Measurements from ENCODE around the gene ZSWIM8. TPM values are rescaled to one million over a fixed set of nuclear protein-coding genes. Genes with fewer than 3 reads are reported as not detected.

The ZSWIM8 gene
- total RNA-seq, 2 experiments from 2014 or later, result 58.3 to 69.3 TPM

- H3K27ac Mint-ChIP-seq, result peak overlapping the region; percentile 95
- no peaks in the 10 kb centered on the region for H3K27me3 Mint-ChIP-seq (ENCODE audit: low read depth)
- ATAC-seq, result peak; percentile 4
- DNase-seq, result peak; percentile 43
- peak overlapping the region; percentile 94 for H3K4me3 Mint-ChIP-seq
- CTCF ChIA-PET, result interaction anchor here (1.1 to 9.7 kb wide), 8 partner anchors 10 to 106 kb away, joined by 3 to 101 read pairs (median 6); partner anchors contain the start of genes CHCHD1 and ZSWIM8
- no peaks in the 10 kb centered on the region for H3K9me3 Mint-ChIP-seq (ENCODE audit: insufficient read depth)
- POLR2A ChIA-PET, result interaction anchor here (0.9 to 4.0 kb wide), 12 partner anchors 9 to 526 kb away, joined by 3 to 49 read pairs (median 14); partner anchors contain the start of genes CHCHD1, DNAJC9 and ZSWIM8
- peaks cover 74% of the 10 kb centered on the region for H3K36me3 Mint-ChIP-seq (ENCODE audit: low read depth)
- H3K4me1 Mint-ChIP-seq (ENCODE audit: low read depth), result peaks cover 60% of the 10 kb centered on the region
Measured at GRCh38 chr10:73773152-73773879, 12.1 kb upstream of the ZSWIM8 start.

DNA sequence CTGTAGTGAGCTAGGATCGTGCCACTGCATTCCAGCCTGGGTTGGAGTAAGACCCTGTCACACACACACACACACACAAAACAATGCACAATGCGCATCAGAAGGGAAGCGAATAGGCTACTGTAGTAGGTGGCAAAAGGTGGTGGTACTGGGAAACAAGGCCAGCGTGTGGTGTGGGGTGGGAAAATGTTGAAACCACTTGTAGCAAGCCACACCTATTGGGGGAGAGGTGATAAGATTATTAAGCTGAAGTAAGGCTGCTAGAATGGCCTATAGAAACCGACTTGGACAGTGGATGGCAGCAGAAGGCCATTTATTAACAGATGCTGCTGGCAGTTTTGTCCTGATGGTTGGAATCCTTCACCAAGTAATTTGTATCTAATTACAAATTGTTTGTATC lies 10.8 kb upstream of the ZSWIM8 start:
- DNase-seq (no peak), ATAC-seq (no peak)
- Mint-ChIP-seq H3K4me3 (peak overlapping the region; percentile 94), H3K27ac (peak overlapping the region; percentile 31), H3K9me3 (ENCODE audit: insufficient read depth) (no peaks in the 10 kb centered on the region), H3K36me3 (ENCODE audit: low read depth) (peaks cover 68% of the 10 kb centered on the region), H3K27me3 (ENCODE audit: low read depth) (no peaks in the 10 kb centered on the region), H3K4me1 (ENCODE audit: low read depth) (peaks cover 50% of the 10 kb centered on the region)
- ChIA-PET CTCF (interaction anchor here (1.2 to 9.7 kb wide), 3 partner anchors 8 to 105 kb away, joined by 4 to 101 read pairs (median 32); partner anchors contain the start of genes CHCHD1 and ZSWIM8), POLR2A (no interaction called here)

- no peaks in the 10 kb centered on the region for H3K9me3 Mint-ChIP-seq (ENCODE audit: insufficient read depth)
- no peak overlapping the region for H3K4me3 Mint-ChIP-seq
- no peak for DNase-seq
- CTCF ChIA-PET, result interaction anchor here (0.6 to 10.3 kb wide), 3 partner anchors 9 to 1322 kb away, joined by 3 to 101 read pairs (median 3); a partner anchor contains a TSS
- H3K27me3 Mint-ChIP-seq (ENCODE audit: low read depth), result no peaks in the 10 kb centered on the region
- H3K36me3 Mint-ChIP-seq (ENCODE audit: low read depth), result peaks cover 53% of the 10 kb centered on the region
- POLR2A ChIA-PET, result interaction anchor here (0.8 to 1.5 kb wide), 2 partner anchors 21 kb away, joined by 4 to 6 read pairs; no protein-coding TSS in a partner anchor
- ATAC-seq, result no peak
- H3K4me1 Mint-ChIP-seq (ENCODE audit: low read depth), result peaks cover 50% of the 10 kb centered on the region
- H3K27ac Mint-ChIP-seq, result no peak overlapping the region
Measured at GRCh38 chr10:73779018-73779417, 6.4 kb upstream of the ZSWIM8 start.

DNA sequence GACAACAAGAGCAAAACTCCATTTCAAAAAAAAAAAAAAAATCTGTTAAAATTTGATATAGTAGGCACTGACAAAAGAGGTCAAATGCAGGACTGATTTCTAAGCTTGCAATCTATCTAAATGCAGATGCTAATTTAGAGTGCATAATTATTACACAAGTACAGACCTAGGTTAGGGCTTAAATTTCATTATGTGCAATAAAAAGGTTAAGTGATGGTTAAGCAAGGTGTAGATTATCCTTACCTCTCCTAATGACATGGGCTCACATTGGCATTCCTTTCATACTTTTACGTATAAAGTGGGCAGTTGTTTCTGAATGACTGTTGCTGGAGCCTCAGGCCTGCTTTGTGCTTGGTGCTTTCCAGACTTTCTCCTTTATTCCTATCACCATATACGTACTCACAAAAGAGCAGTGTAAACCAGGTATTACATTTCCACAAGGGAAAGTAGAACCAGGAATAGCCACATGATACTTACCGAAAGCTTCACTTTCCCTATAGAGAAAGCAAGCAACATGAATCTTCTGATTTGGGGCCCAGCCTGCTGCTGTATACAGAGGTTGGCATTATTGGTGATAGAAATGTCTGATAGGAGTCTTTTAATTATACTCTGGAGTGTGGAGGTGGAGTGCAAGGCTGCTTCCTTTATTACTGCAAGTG lies 5.7 kb upstream of the ZSWIM8 start:
- ATAC-seq, result no peak
- Mint-ChIP-seq H3K4me3 (peak overlapping the region; percentile 46), H3K9me3 (ENCODE audit: insufficient read depth) (no peaks in the 10 kb centered on the region), H3K27me3 (ENCODE audit: low read depth) (no peaks in the 10 kb centered on the region), H3K27ac (peak overlapping the region; percentile 62), H3K4me1 (ENCODE audit: low read depth) (peaks cover 52% of the 10 kb centered on the region), H3K36me3 (ENCODE audit: low read depth) (peaks cover 48% of the 10 kb centered on the region)
- ChIA-PET POLR2A (interaction anchor here (2.7 kb wide), 1 partner anchor 10 kb away, joined by 16 read pairs; no protein-coding TSS in a partner anchor), CTCF (interaction anchor here (1.3 to 10.3 kb wide), 4 partner anchors 10 to 100 kb away, joined by 3 to 101 read pairs (median 4); a partner anchor contains a TSS)
- DNase-seq, result no peak

GRCh38 chr10:73780301-73780700 lies 5.1 kb upstream of the ZSWIM8 start:
- ChIA-PET POLR2A (interaction anchor here (2.7 to 4.4 kb wide), 3 partner anchors 8 to 29 kb away, joined by 16 to 49 read pairs (median 18); a partner anchor contains a TSS), CTCF (interaction anchor here (1.3 to 10.3 kb wide), 3 partner anchors 10 to 99 kb away, joined by 3 to 101 read pairs (median 6); a partner anchor contains a TSS)
- no peaks in the 10 kb centered on the region for H3K27me3 Mint-ChIP-seq (ENCODE audit: low read depth)
- no peak for ATAC-seq
- peak overlapping the region; percentile 62 for H3K27ac Mint-ChIP-seq
- H3K4me3 Mint-ChIP-seq, result peak overlapping the region; percentile 99
- H3K4me1 Mint-ChIP-seq (ENCODE audit: low read depth), result peaks cover 53% of the 10 kb centered on the region
- no peak for DNase-seq
- peaks cover 42% of the 10 kb centered on the region for H3K36me3 Mint-ChIP-seq (ENCODE audit: low read depth)
- H3K9me3 Mint-ChIP-seq (ENCODE audit: insufficient read depth), result no peaks in the 10 kb centered on the region

DNA sequence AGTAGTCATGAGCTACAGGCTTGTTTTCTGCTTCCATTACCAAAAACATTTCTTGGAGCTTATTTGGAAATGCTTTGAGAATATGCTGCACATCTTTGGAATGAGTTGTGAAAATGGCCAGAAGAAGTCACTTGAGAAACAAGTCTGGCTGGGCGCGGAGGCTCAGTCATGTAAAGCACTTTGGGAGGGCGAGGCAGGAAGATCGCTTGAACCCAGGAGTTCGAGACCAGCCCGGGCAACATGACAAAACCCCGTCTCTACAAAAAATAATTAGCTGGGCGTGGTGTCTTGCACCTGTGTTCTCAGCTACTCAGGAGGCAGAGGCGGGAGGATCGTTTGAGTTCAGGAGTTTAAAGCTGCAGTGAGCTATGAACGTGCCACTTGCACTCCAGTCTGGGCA lies 4.4 kb upstream of the ZSWIM8 start:
- ChIA-PET POLR2A (interaction anchor here (1.1 to 4.4 kb wide), 6 partner anchors 8 to 99 kb away, joined by 3 to 49 read pairs (median 11); a partner anchor contains a TSS), CTCF (interaction anchor here (1.0 to 10.3 kb wide), 6 partner anchors 11 to 99 kb away, joined by 3 to 101 read pairs (median 4); a partner anchor contains a TSS)
- Mint-ChIP-seq H3K9me3 (ENCODE audit: insufficient read depth) (no peaks in the 10 kb centered on the region), H3K4me1 (ENCODE audit: low read depth) (peaks cover 47% of the 10 kb centered on the region), H3K27ac (peak overlapping the region; percentile 98), H3K4me3 (peak overlapping the region; percentile 99), H3K36me3 (ENCODE audit: low read depth) (peaks cover 36% of the 10 kb centered on the region), H3K27me3 (ENCODE audit: low read depth) (no peaks in the 10 kb centered on the region)
- ATAC-seq (no peak), DNase-seq (no peak)

DNA sequence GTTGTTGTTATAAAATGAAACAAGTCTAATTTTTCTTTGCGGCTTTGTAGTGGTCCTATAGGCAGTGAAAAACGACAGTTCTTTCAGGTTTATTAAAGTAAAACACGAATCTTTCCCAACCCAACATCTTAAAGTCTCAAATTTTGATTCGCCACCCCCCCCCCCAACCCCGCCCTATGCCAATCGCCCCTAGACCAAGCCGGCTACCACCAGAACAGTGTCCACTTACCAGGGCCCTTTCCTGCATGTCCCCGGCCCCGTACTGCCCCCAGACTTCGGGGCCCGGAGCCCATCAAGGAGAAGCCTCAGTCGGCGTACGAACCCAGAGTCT lies 3.9 kb upstream of the ZSWIM8 start:
- DNase-seq (no peak), ATAC-seq (no peak)
- ChIA-PET POLR2A (interaction anchor here (0.8 to 4.4 kb wide), 8 partner anchors 8 to 98 kb away, joined by 3 to 49 read pairs (median 7); partner anchors contain the start of gene SEC24C), CTCF (interaction anchor here (1.0 to 10.3 kb wide), 7 partner anchors 12 to 98 kb away, joined by 3 to 101 read pairs (median 4); a partner anchor contains a TSS)
- H3K4me3 Mint-ChIP-seq, result peak overlapping the region; percentile 99
- no peaks in the 10 kb centered on the region for H3K27me3 Mint-ChIP-seq (ENCODE audit: low read depth)
- peak overlapping the region; percentile 98 for H3K27ac Mint-ChIP-seq
- peaks cover 52% of the 10 kb centered on the region for H3K4me1 Mint-ChIP-seq (ENCODE audit: low read depth)
- H3K9me3 Mint-ChIP-seq (ENCODE audit: insufficient read depth), result no peaks in the 10 kb centered on the region
- peaks cover 38% of the 10 kb centered on the region for H3K36me3 Mint-ChIP-seq (ENCODE audit: low read depth)

GRCh38 chr10:73781879-73782748 lies 3.3 kb upstream of the ZSWIM8 start, which contains the start of gene CHCHD1:
CHCHD1 (plus strand) TSS chr10:73782048; CDS start chr10:73782076, 28 bp downstream.
- Mint-ChIP-seq H3K36me3 (ENCODE audit: low read depth) (peaks cover 33% of the 10 kb centered on the region), H3K9me3 (ENCODE audit: insufficient read depth) (no peaks in the 10 kb centered on the region), H3K4me1 (ENCODE audit: low read depth) (peaks cover 52% of the 10 kb centered on the region), H3K4me3 (peak within 1 kb of the TSS; percentile 99), H3K27me3 (ENCODE audit: low read depth) (no peaks in the 10 kb centered on the region), H3K27ac (peak within 1 kb of the TSS; percentile 98)
- CTCF ChIA-PET, result interaction anchor here (1.3 to 10.3 kb wide), 6 partner anchors 12 to 98 kb away, joined by 3 to 101 read pairs (median 5); a partner anchor contains a TSS
- DNase-seq (peak; percentile 95), ATAC-seq (peak; percentile 73)
- POLR2A ChIA-PET, result interaction anchor here (0.8 to 4.4 kb wide), 8 partner anchors 8 to 98 kb away, joined by 3 to 49 read pairs (median 7); partner anchors contain the start of gene SEC24C

GRCh38 chr10:73782749-73783085 lies 2.7 kb upstream of the ZSWIM8 start:
- Mint-ChIP-seq H3K27me3 (ENCODE audit: low read depth) (no peaks in the 10 kb centered on the region), H3K9me3 (ENCODE audit: insufficient read depth) (no peaks in the 10 kb centered on the region), H3K4me3 (peak overlapping the region; percentile 99), H3K36me3 (ENCODE audit: low read depth) (peaks cover 29% of the 10 kb centered on the region), H3K27ac (peak overlapping the region; percentile 98), H3K4me1 (ENCODE audit: low read depth) (peaks cover 54% of the 10 kb centered on the region)
- CTCF ChIA-PET, result interaction anchor here (1.3 to 10.3 kb wide), 3 partner anchors 13 to 34 kb away, joined by 3 to 101 read pairs (median 10); a partner anchor contains a TSS
- ATAC-seq, result no peak
- DNase-seq, result no peak
- POLR2A ChIA-PET, result interaction anchor here (2.6 to 4.4 kb wide), 3 partner anchors 10 to 39 kb away, joined by 8 to 49 read pairs (median 18); partner anchors contain the start of gene SEC24C

DNA sequence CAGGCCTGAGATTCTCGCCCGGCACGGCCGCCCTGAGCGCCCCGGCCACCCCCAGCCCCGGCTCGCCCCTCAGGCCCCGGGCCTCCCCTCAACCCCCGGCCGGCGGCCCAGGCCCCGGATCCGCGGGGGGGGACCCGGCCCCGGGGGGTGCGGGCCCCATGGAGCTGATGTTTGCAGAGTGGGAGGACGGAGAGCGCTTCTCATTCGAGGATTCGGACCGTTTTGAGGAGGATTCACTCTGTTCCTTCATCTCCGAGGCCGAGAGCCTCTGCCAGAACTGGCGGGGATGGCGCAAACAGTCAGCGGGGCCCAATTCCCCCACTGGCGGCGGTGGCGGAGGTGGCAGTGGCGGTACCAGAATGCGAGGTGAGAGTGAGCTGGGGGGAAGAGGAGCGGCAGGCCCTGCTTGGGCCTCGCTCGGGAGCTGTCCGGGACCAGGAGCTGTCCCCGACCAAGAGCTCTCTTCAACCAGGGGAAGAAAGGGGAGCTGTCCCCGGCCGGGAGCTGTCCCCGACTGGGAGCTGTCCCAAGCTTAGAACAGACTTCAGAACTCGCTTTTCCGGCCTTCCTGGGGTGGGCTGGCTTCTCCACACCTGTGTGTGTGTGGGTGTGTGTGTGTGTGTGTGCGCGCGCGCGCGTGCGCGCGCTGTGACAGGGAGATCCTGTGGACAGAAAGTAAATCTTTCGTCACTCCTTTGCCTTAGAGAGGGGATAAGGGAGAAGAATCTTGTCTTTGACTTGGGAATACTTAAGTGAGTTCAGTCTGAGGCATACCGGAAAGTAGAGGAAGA lies 510 bp downstream of the ZSWIM8 start:
- peak; percentile 62 for DNase-seq
- Mint-ChIP-seq H3K27me3 (ENCODE audit: low read depth) (no peaks in the 10 kb centered on the region), H3K4me3 (peak overlapping the region; percentile 98), H3K36me3 (ENCODE audit: low read depth) (peaks cover 30% of the 10 kb centered on the region), H3K4me1 (ENCODE audit: low read depth) (peaks cover 44% of the 10 kb centered on the region), H3K27ac (peak overlapping the region; percentile 99), H3K9me3 (ENCODE audit: insufficient read depth) (no peaks in the 10 kb centered on the region)
- ChIA-PET POLR2A (interaction anchor here (0.5 to 3.7 kb wide), 9 partner anchors 10 to 274 kb away, joined by 3 to 24 read pairs (median 4); partner anchors contain the start of gene SEC24C), CTCF (interaction anchor here (1.2 to 10.3 kb wide), 4 partner anchors 16 to 155 kb away, joined by 5 to 101 read pairs (median 8); a partner anchor contains a TSS)
- peak; percentile 13 for ATAC-seq

Measured in activated CD8-positive, alpha-beta T cell treated with anti-CD3 and anti-CD28 coated beads, Interleukin-2, amount 10 ng/mL, durations not matched to agents 7 days and 5 days (primary cell).